Right lobe of liver (tissue), 6 donors: ENCODE results near the gene TLE1. TPM values are rescaled to one million over a fixed set of nuclear protein-coding genes. Genes with fewer than 3 reads are reported as not detected.

ENCODE experiments used
- ATAC-seq, 4 donors: fragments of 200-7000 bp; cut with Tn5 transposase; one replicate each; pipeline ENCODE4 v1.9.1; 2020; ENCODE audit warnings: mild to moderate bottlenecking in 4 of 4, moderate library complexity in 4 of 4
- DNase-seq, 3 donors: peaks; one replicate each; pipeline ENCODE4 v3.0.0-alpha.2; 2020
- H3K27ac ChIP-seq, 3 donors: fragments of 200-600 bp; one replicate each; pipeline ENCODE4 v1.8.0; 2022
- H3K27me3 ChIP-seq, 2 donors: fragments of 200-600 bp; one replicate each; pipeline ENCODE4 v1.8.0; 2022
- H3K36me3 ChIP-seq, 4 donors: fragments of 200-600 bp; sonication (generic) in 1 of 4; one replicate each; pipeline versions ENCODE4 v1.5.1 to v1.8.0; 2017 to 2022; ENCODE audit warnings: control low read depth in 1 of 4
- H3K4me1 ChIP-seq, 4 donors: fragments of 200-600 bp; sonication (generic) in 1 of 4; one replicate each; pipeline versions ENCODE4 v1.5.1 to v1.8.0; 2017 to 2022; ENCODE audit warnings: control low read depth in 1 of 4
- H3K4me3 ChIP-seq, 3 donors: fragments of 200-600 bp; one replicate each; pipeline ENCODE4 v1.8.0; 2022
- H3K9me3 ChIP-seq, 4 donors: fragments of 200-600 bp; sonication (generic) in 1 of 4; one replicate each; pipeline versions ENCODE4 v1.5.1 to v1.8.0; 2017 to 2022; ENCODE audit warnings: control low read depth in 1 of 4
- CTCF ChIP-seq, 4 donors: fragments of 200-600 bp in 3 of 4; fragments of 450-650 bp in 1 of 4; IDR thresholded peaks; one replicate each; pipeline versions ENCODE4 v1.5.1 to v1.8.0; 2016 to 2022; ENCODE audit warnings: antibody characterized with exemption in 4 of 4, mild to moderate bottlenecking in 2 of 4
- POLR2A ChIP-seq: fragments of 450-650 bp; IDR thresholded peaks from one replicate; pipeline ENCODE4 v1.6.1; 2017; ENCODE audit warnings: antibody characterized with exemption, mild to moderate bottlenecking
- WGBS: methylation state at CpG from one replicate; pipeline ENCODE4 v1.1.6; 2018; ENCODE audit warnings: low coverage, low lambda C conversion rate; ENCODE audit not compliant: insufficient coverage; ENCODE audit errors: missing lambda C conversion rate; 5-methylcytosine and 5-hydroxymethylcytosine counted together
- intact Hi-C, 2 donors: fragments of 100-400 bp; cut with DNase I; formaldehyde crosslinking; loops; one replicate each; pipeline versions ENCODE4 v1.11.2 to v1.14.1; 2022
- small RNA-seq, 2 experiments: library from RNA; depleted of rRNA; stranded (forward); fragments of <200 nt; gene quantifications; one replicate each; pipeline ENCODE3, GENCODE V24; 2016
- total RNA-seq, 6 experiments: library from RNA; depleted of rRNA in 2 of 6; stranded (reverse); fragments of >200 nt in 2 of 6; fragmentation: NEBNext Ultra II Directional in 3 of 6; extraction: Animal tissue kit (Norgen Biotek cat#: 25700) in 3 of 6; gene quantifications; one replicate each; pipeline versions ENCODE4 v1.1.0 to v1.2.4, GENCODE V29; 2016 to 2023
- donor health status: DM: no; HTN: yes; CAD: no.
- donor health status: DM: no; HTN: no; CAD: no.
- donor health status: DM: no; HTN: no; CAD: no.
- donor health status: DM: no; HTN: yes; CAD: no.
- donor health status: DM: no; HTN: yes; CAD: no.

Gene TLE1
- total RNA-seq, 6 experiments from 2014 or later = 31.9 to 62.9 (median 58.0) TPM

GRCh38 chr9:81534138-81534875 lies 155.0 kb downstream of the TLE1 start:
- no peaks in the 10 kb centered on the region for H3K9me3 ChIP-seq
- DNase-seq = no peak
- H3K27me3 ChIP-seq = no peaks in the 10 kb centered on the region
- no peaks in the 10 kb centered on the region for H3K36me3 ChIP-seq
- H3K4me1 ChIP-seq = peaks cover 0 to 36% (median 15%) of the 10 kb centered on the region in 4 donors
- no peak overlapping the region for H3K4me3 ChIP-seq
- no peak for ATAC-seq
- 87% methylated on average over 4 of the region's 4 CpGs for WGBS
- TF ChIP-seq CTCF (IDR thresholded peaks at IDR 0.05) (no peak), POLR2A (no peak)
- no peak overlapping the region for H3K27ac ChIP-seq
- intact Hi-C loops = loop anchor here in 1 of 2 donors (10.0 kb wide), 1 partner anchor 50 kb away; no protein-coding TSS in a partner anchor

Small RNA genes within 50 kb of the gene (small RNA-seq; reads per million reads assigned to genes)
- 0 reads per million in 2 experiments for gene RNU6-1035P

Other genes with a start within 250 kb of the TLE1 start
- gene SPATA31D4, start 238.9 kb upstream of the TLE1 start, total RNA-seq = not detected